ENCODE results near the gene C1QL3. TPM values are rescaled to one million over a fixed set of nuclear protein-coding genes. Genes with fewer than 3 reads are reported as not detected.
A peak's percentile ranks its signal among the peaks of the same experiment; 100 is the strongest.

C1QL3 gene
- total and polyA plus RNA-seq, 2 of the 4 experiments (the other 2 are of a cell fraction): not detected

DNA sequence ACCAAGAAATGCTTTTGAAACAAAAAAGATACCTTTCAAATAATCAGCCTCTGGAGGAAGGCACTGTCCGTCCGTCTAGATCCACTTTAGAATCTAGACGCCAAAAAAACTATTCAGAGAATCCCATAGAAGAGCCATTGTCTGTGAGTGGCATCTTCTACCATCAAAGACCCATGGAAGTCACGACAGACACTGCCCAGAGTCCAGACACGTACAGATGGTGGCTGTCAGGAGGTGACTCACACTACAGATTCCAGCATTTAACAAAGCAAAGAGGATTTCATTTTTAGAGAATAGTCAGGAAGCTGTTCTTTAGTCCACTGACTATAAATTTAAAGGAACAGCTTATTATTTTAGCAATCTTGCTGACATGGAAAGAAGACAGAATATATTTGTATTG lies 11.7 kb downstream of the C1QL3 start:
- H3K36me3 ChIP-seq (ENCODE audit: control insufficient read depth, insufficient read depth, low read length): no peaks in the 10 kb centered on the region
- no peak overlapping the region for H3K4me3 ChIP-seq (ENCODE audit: insufficient read depth, low read depth, low read length)
- no peak overlapping the region for H4K91ac ChIP-seq (ENCODE audit: insufficient read depth, low read depth, low read length)
- no peak overlapping the region for H2BK20ac ChIP-seq (ENCODE audit: low read depth, low read length)
- ChIA-PET POLR2A (ENCODE audit: unreplicated experiment) (no interaction called here), CTCF (interaction anchor here (0.8 kb wide), 1 partner anchor 10 kb away, joined by 4 read pairs; no protein-coding TSS in a partner anchor)
- H3K9me3 ChIP-seq (ENCODE audit: control insufficient read depth, insufficient read depth, low read length): no peaks in the 10 kb centered on the region
- WGBS, 2 experiments (ENCODE audit: extremely low coverage in 2 of 2, insufficient read length in 1 of 2): 73% methylated on average over 3 of the region's 5 CpGs; no CpG with 5 or more reads in 1 of the 2 experiments
- DNase-seq (peak; percentile 18), ATAC-seq (ENCODE audit: low read depth) (peak; percentile 32; the same call in 1 of the 2 replicates)
- H3K56ac ChIP-seq (ENCODE audit: extremely low read depth, insufficient read depth, low read length): no peak overlapping the region
- no peak overlapping the region for H3K23ac ChIP-seq (ENCODE audit: low read depth, low read length)
- dilution Hi-C loops (cut with HindIII; ENCODE audit: low sequenced_read_pairs, unreplicated experiment): no loop called here
- no peak overlapping the region for H4K5ac ChIP-seq (ENCODE audit: low read depth, low read length)
- H2AK9ac ChIP-seq (replicated peaks; ENCODE audit: low read depth, low read length, poor library complexity): no peak overlapping the region
- H4K20me1 ChIP-seq (ENCODE audit: insufficient read depth, low read length): no peaks in the 10 kb centered on the region
- BruUV-seq (replicated peaks): no TSS peak
- H3K4me1 ChIP-seq (ENCODE audit: control insufficient read depth, insufficient read depth, low read length): no peaks in the 10 kb centered on the region
- H3K4ac ChIP-seq (ENCODE audit: low read depth, low read length): no peak overlapping the region
- TF ChIP-seq SMC3 (IDR thresholded peaks at IDR 0.05; ENCODE audit: low read depth, low read length): no peak
- TF ChIP-seq RCOR1 (IDR thresholded peaks at IDR 0.05; ENCODE audit: insufficient replicate concordance, low read length): no peak
- TF ChIP-seq, protein P1, sequence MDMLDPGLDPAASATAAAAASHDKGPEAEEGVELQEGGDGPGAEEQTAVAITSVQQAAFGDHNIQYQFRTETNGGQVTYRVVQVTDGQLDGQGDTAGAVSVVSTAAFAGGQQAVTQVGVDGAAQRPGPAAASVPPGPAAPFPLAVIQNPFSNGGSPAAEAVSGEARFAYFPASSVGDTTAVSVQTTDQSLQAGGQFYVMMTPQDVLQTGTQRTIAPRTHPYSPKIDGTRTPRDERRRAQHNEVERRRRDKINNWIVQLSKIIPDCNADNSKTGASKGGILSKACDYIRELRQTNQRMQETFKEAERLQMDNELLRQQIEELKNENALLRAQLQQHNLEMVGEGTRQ (IDR thresholded peaks at IDR 0.05; ENCODE audit: low read depth, low read length): no peak
- TF ChIP-seq, protein P2, sequence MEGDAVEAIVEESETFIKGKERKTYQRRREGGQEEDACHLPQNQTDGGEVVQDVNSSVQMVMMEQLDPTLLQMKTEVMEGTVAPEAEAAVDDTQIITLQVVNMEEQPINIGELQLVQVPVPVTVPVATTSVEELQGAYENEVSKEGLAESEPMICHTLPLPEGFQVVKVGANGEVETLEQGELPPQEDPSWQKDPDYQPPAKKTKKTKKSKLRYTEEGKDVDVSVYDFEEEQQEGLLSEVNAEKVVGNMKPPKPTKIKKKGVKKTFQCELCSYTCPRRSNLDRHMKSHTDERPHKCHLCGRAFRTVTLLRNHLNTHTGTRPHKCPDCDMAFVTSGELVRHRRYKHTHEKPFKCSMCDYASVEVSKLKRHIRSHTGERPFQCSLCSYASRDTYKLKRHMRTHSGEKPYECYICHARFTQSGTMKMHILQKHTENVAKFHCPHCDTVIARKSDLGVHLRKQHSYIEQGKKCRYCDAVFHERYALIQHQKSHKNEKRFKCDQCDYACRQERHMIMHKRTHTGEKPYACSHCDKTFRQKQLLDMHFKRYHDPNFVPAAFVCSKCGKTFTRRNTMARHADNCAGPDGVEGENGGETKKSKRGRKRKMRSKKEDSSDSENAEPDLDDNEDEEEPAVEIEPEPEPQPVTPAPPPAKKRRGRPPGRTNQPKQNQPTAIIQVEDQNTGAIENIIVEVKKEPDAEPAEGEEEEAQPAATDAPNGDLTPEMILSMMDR (conservative IDR thresholded peaks at IDR 0.05; ENCODE audit: low read depth, low read length): no peak
- no peak for TF ChIP-seq POLR2A (IDR thresholded peaks at IDR 0.05; ENCODE audit: low read depth, low read length)
- TF ChIP-seq RFX5 (IDR thresholded peaks at IDR 0.05; ENCODE audit: low read depth, low read length): no peak
- no peak for TF ChIP-seq CEBPB (IDR thresholded peaks at IDR 0.05; ENCODE audit: low read depth, low read length)
- TF ChIP-seq NFE2L2 (IDR thresholded peaks at IDR 0.05; ENCODE audit: low read depth, low read length): no peak
- TF ChIP-seq MAFK (IDR thresholded peaks at IDR 0.05; ENCODE audit: low read depth, low read length): no peak
- TF ChIP-seq CHD1 (IDR thresholded peaks at IDR 0.05; ENCODE audit: low read depth, low read length): no peak
- TF ChIP-seq RAD21 (IDR thresholded peaks at IDR 0.05; ENCODE audit: low read length): no peak
- no peak for TF ChIP-seq MXI1 (IDR thresholded peaks at IDR 0.05; ENCODE audit: borderline replicate concordance, low read depth, low read length)
- TF ChIP-seq, protein P3, sequence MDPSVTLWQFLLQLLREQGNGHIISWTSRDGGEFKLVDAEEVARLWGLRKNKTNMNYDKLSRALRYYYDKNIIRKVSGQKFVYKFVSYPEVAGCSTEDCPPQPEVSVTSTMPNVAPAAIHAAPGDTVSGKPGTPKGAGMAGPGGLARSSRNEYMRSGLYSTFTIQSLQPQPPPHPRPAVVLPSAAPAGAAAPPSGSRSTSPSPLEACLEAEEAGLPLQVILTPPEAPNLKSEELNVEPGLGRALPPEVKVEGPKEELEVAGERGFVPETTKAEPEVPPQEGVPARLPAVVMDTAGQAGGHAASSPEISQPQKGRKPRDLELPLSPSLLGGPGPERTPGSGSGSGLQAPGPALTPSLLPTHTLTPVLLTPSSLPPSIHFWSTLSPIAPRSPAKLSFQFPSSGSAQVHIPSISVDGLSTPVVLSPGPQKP (IDR thresholded peaks at IDR 0.05; ENCODE audit: borderline replicate concordance, low read depth, low read length): no peak
- no peak for TF ChIP-seq MAZ (IDR thresholded peaks at IDR 0.05; ENCODE audit: borderline replicate concordance, low read depth, low read length)
- no peak for TF ChIP-seq FOS (IDR thresholded peaks at IDR 0.05; ENCODE audit: low read depth, low read length)
- no peak for TF ChIP-seq BHLHE40 (IDR thresholded peaks at IDR 0.05; ENCODE audit: low read depth, low read length)
- no peak overlapping the region for H3K14ac ChIP-seq (replicated peaks; ENCODE audit: low read depth, low read length)
- H3K79me1 ChIP-seq (ENCODE audit: low read depth in 1 of 2, low read length in 2 of 2): no peaks in the 10 kb centered on the region
- H3K9me1 ChIP-seq (ENCODE audit: insufficient read depth, low read length): no peaks in the 10 kb centered on the region
- H3K27me3 ChIP-seq (ENCODE audit: control insufficient read depth, insufficient read depth, low read length): no peaks in the 10 kb centered on the region
- no peak overlapping the region for H2BK5ac ChIP-seq (ENCODE audit: low read depth, low read length, poor library complexity, severe bottlenecking)
- no peak overlapping the region for H2BK120ac ChIP-seq (ENCODE audit: low read depth, low read length)
- no peak overlapping the region for H4K8ac ChIP-seq (ENCODE audit: low read depth in 2 of 2, low read length in 2 of 2)
- H3K9ac ChIP-seq (ENCODE audit: low read depth, low read length): no peak overlapping the region
- H3K27ac ChIP-seq (ENCODE audit: insufficient read depth, low read length): no peak overlapping the region
- intact Hi-C loops (cut with micrococcal nuclease): no loop called here
- H2AK5ac ChIP-seq (ENCODE audit: low read depth, low read length): no peak overlapping the region
- no peak overlapping the region for H2BK15ac ChIP-seq (ENCODE audit: low read depth, low read length)
- H3K18ac ChIP-seq (ENCODE audit: low read depth, low read length): no peak overlapping the region
- in situ Hi-C loops (cut with MboI; ENCODE audit: low sequenced_read_pairs): no loop called here
- H3K4me2 ChIP-seq (ENCODE audit: low read depth, low read length): no peak overlapping the region
- H2AFZ ChIP-seq (replicated peaks; ENCODE audit: low read length, poor library complexity): no peak overlapping the region
